Smooth muscle cell (in vitro differentiated cells): ENCODE measurements around the gene CD7. TPM values are rescaled to one million over a fixed set of nuclear protein-coding genes. Genes with fewer than 3 reads are reported as not detected.

Experiments
- DNase-seq: peaks from one replicate; lab custom pipeline; 2025; ENCODE audit not compliant: unreplicated experiment; lab: John Stamatoyannopoulos, UW
- H2AFZ ChIP-seq: fragments of 200-600 bp; sonication (generic); 2 replicates; pipeline ENCODE4 v1.6.0; 2016; ENCODE audit warnings: antibody characterized with exemption, low read depth, mild to moderate bottlenecking
- H3F3A ChIP-seq: fragments of 200-600 bp; sonication (generic); 2 replicates; pipeline ENCODE4 v1.6.0; 2017; ENCODE audit warnings: antibody characterized with exemption, low read depth
- H3K27ac ChIP-seq: fragments of 200-600 bp; sonication (generic); 2 replicates; pipeline ENCODE4 v1.5.1; 2016; ENCODE audit warnings: low read depth, mild to moderate bottlenecking
- H3K27me3 ChIP-seq: fragments of 200-600 bp; sonication (generic); 2 replicates; pipeline ENCODE4 v1.6.1; 2016; ENCODE audit warnings: low read depth, mild to moderate bottlenecking
- H3K36me3 ChIP-seq: fragments of 200-600 bp; sonication (generic); 2 replicates; pipeline ENCODE4 v1.5.1; 2016; ENCODE audit warnings: low read depth
- H3K4me1 ChIP-seq: fragments of 200-600 bp; sonication (generic); 2 replicates; pipeline ENCODE4 v1.5.1; 2016; ENCODE audit warnings: low read depth
- H3K4me2 ChIP-seq: fragments of 200-600 bp; sonication (generic); 2 replicates; pipeline ENCODE4 v1.6.0; 2016; ENCODE audit warnings: mild to moderate bottlenecking
- H3K4me3 ChIP-seq: fragments of 200-600 bp; sonication (generic); 2 replicates; pipeline ENCODE4 v1.5.1; 2016; ENCODE audit warnings: mild to moderate bottlenecking
- H3K79me2 ChIP-seq: fragments of 200-600 bp; sonication (generic); 2 replicates; pipeline ENCODE4 v1.6.0; 2016; ENCODE audit warnings: low read depth, mild to moderate bottlenecking
- H3K9ac ChIP-seq: fragments of 200-600 bp; sonication (generic); 2 replicates; pipeline ENCODE4 v1.6.0; 2016; ENCODE audit warnings: low read depth
- H3K9me3 ChIP-seq: fragments of 200-600 bp; sonication (generic); replicated peaks from 2 replicates; pipeline ENCODE4 v1.5.1; 2016; ENCODE audit warnings: low read depth
- H4K20me1 ChIP-seq: fragments of 200-600 bp; sonication (generic); 2 replicates; pipeline ENCODE4 v1.6.0; 2016; ENCODE audit warnings: low read depth
- CTCF ChIP-seq: fragments of 200-600 bp; sonication (generic); IDR thresholded peaks from 2 replicates; pipeline ENCODE4 v1.5.1; 2017; ENCODE audit warnings: borderline replicate concordance, mild to moderate bottlenecking, antibody characterized with exemption; ENCODE audit not compliant: insufficient read depth, poor library complexity, severe bottlenecking
- WGBS: methylation state at CpG from one replicate; pipeline ENCODE4 v1.1.7; 2016; ENCODE audit warnings: low lambda C conversion rate; 5-methylcytosine and 5-hydroxymethylcytosine counted together
- polyA plus RNA-seq: library from polyadenylated mRNA; unstranded; fragments of >200 nt; fragmentation: Nextera tagmentation; extraction: Ambion mirVana; gene quantifications from 2 replicates; pipeline ENCODE4 v1.2.1, GENCODE V29; 2016
- total RNA-seq: library from RNA; depleted of rRNA; stranded (reverse); fragments of >200 nt; gene quantifications from 2 replicates; pipeline ENCODE4 v1.2.3, GENCODE V29; 2014

The CD7 gene
- total and polyA plus RNA-seq, 2 experiments from 2014 or later, result 0.79 TPM; not detected in 1

GRCh38 chr17:82298538-82299421 lies 18.6 kb downstream of the CD7 start:
- peak overlapping the region; percentile 72 for H3K27ac ChIP-seq
- no peaks in the 10 kb centered on the region for H3K79me2 ChIP-seq
- no peaks in the 10 kb centered on the region for H3F3A ChIP-seq
- no peaks in the 10 kb centered on the region for H3K27me3 ChIP-seq
- H3K36me3 ChIP-seq, result no peaks in the 10 kb centered on the region
- peak overlapping the region; percentile 37 for H3K4me2 ChIP-seq
- WGBS, result 90% methylated on average over 27 of the region's 27 CpGs
- no peak for TF ChIP-seq CTCF
- no peaks in the 10 kb centered on the region for H3K9me3 ChIP-seq
- no peaks in the 10 kb centered on the region for H3K4me1 ChIP-seq
- no peak overlapping the region for H3K9ac ChIP-seq
- no peaks in the 10 kb centered on the region for H4K20me1 ChIP-seq
- no peak overlapping the region for H3K4me3 ChIP-seq
- no peak overlapping the region for H2AFZ ChIP-seq
- DNase-seq, result no peak

GRCh38 chr17:82297714-82298537 lies 19.5 kb downstream of the CD7 start:
- Histone ChIP-seq H3K4me2 (peak overlapping the region; percentile 37), H3K4me3 (peak overlapping the region; percentile 7), H3K4me1 (no peaks in the 10 kb centered on the region), H2AFZ (no peak overlapping the region), H3K36me3 (no peaks in the 10 kb centered on the region), H4K20me1 (no peaks in the 10 kb centered on the region), H3F3A (peaks cover 3% of the 10 kb centered on the region), H3K27me3 (no peaks in the 10 kb centered on the region), H3K27ac (peak overlapping the region; percentile 72), H3K9me3 (no peaks in the 10 kb centered on the region), H3K79me2 (no peaks in the 10 kb centered on the region), H3K9ac (no peak overlapping the region)
- DNase-seq, result no peak
- TF ChIP-seq CTCF, result no peak
- WGBS, result 66% methylated on average over 24 of the region's 36 CpGs

GRCh38 chr17:82297280-82297713 lies 20.1 kb downstream of the CD7 start:
- Histone ChIP-seq H3K27me3 (no peaks in the 10 kb centered on the region), H3K27ac (peak overlapping the region; percentile 72), H2AFZ (no peak overlapping the region), H3K4me3 (peak overlapping the region; percentile 7), H3K9ac (no peak overlapping the region), H3K36me3 (no peaks in the 10 kb centered on the region), H3K4me2 (peak overlapping the region; percentile 37), H3K79me2 (no peaks in the 10 kb centered on the region), H3K4me1 (no peaks in the 10 kb centered on the region), H4K20me1 (no peaks in the 10 kb centered on the region), H3F3A (peaks cover 3% of the 10 kb centered on the region), H3K9me3 (no peaks in the 10 kb centered on the region)
- WGBS, result 86% methylated on average over 19 of the region's 19 CpGs
- no peak for TF ChIP-seq CTCF
- no peak for DNase-seq
